ENCODE measurements around the gene ADAMTS20.
"Not testable (repeated sequence)": the region's sequence is repeated elsewhere in the genome, so short reads cannot be mapped to it uniquely, and the experiment has no call there.

ADAMTS20 gene

GRCh38 chr12:43551971-43552559 is at the start of gene ADAMTS20:
TSS of gene ADAMTS20 (minus strand) at chr12:43552203. CDS start at chr12:43551921, 282 bp downstream.
- no peak for DNase-seq

- no peak for DNase-seq
Observed at GRCh38 chr12:43599708-43600107, 47.7 kb upstream of the ADAMTS20 start.

- DNase-seq = no peak
Observed at GRCh38 chr12:43599066-43599465, 47.1 kb upstream of the ADAMTS20 start.

GRCh38 chr12:43590307-43590706 is 38.3 kb upstream of the ADAMTS20 start:
- no peak for DNase-seq

GRCh38 chr12:43586646-43587245 is 34.7 kb upstream of the ADAMTS20 start:
- no peak for DNase-seq

GRCh38 chr12:43585676-43586075 is 33.7 kb upstream of the ADAMTS20 start:
- no peak for DNase-seq

- DNase-seq = no peak
Observed at GRCh38 chr12:43580601-43581000, 28.6 kb upstream of the ADAMTS20 start.

- DNase-seq = no peak
Observed at GRCh38 chr12:43579206-43579605, 27.2 kb upstream of the ADAMTS20 start.

- no peak for DNase-seq
Observed at GRCh38 chr12:43578782-43579181, 26.8 kb upstream of the ADAMTS20 start.

GRCh38 chr12:43577381-43577780 is 25.4 kb upstream of the ADAMTS20 start:
- no peak for DNase-seq

GRCh38 chr12:43576162-43576561 is 24.2 kb upstream of the ADAMTS20 start:
- no peak for DNase-seq

GRCh38 chr12:43571885-43572284 is 19.9 kb upstream of the ADAMTS20 start:
- no peak for DNase-seq

GRCh38 chr12:43556057-43556456 is 4.1 kb upstream of the ADAMTS20 start:
- no peak for DNase-seq

- no peak for DNase-seq
Observed at GRCh38 chr12:43551279-43551970, 578 bp downstream of the ADAMTS20 start.

- no peak for DNase-seq
Observed at GRCh38 chr12:43550831-43551271, 1.2 kb downstream of the ADAMTS20 start.

GRCh38 chr12:43544703-43545102 is 7.3 kb downstream of the ADAMTS20 start:
- DNase-seq = no peak

- no peak for DNase-seq
Observed at GRCh38 chr12:43540470-43540869, 11.5 kb downstream of the ADAMTS20 start.

GRCh38 chr12:43537675-43538074 is 14.3 kb downstream of the ADAMTS20 start:
- not testable (repeated sequence) for DNase-seq

GRCh38 chr12:43516045-43516444 is 36.0 kb downstream of the ADAMTS20 start:
- no peak for DNase-seq

- no peak for DNase-seq
Observed at GRCh38 chr12:43501703-43502102, 50.3 kb downstream of the ADAMTS20 start.

GRCh38 chr12:43493261-43493797 is 58.7 kb downstream of the ADAMTS20 start:
- DNase-seq = no peak

GRCh38 chr12:43482311-43483085 is 69.5 kb downstream of the ADAMTS20 start:
- no peak for DNase-seq

GRCh38 chr12:43480591-43480990 is 71.4 kb downstream of the ADAMTS20 start:
- DNase-seq = no peak

Data from activated CD8-positive, alpha-beta memory T cell treated with anti-CD3 and anti-CD28 coated beads, Interleukin-2, amount 50 U/mL, for 4 hours (primary cell).